Keratinocyte (primary cell): Measurements from ENCODE around the gene ZNF638. TPM values are rescaled to one million over a fixed set of nuclear protein-coding genes. Genes with fewer than 3 reads are reported as not detected.
A peak's percentile ranks its signal among the peaks of the same experiment; 100 is the strongest.

Experiments used
- DNase-seq: peaks from one replicate; pipeline ENCODE4 v3.0.0-alpha.2; 2011; ENCODE audit warnings: low read depth, missing footprints, low spot score
- FAIRE-seq: peaks from 2 replicates; lab custom pipeline; 2011; peaks lifted over from hg19 to GRCh38; lab: Jason Lieb, UNC
- H2AFZ ChIP-seq: 2 replicates; pipeline ENCODE4 v1.6.0; 2012; ENCODE audit warnings: low read length, control low read depth, inconsistent platforms; ENCODE audit not compliant: control insufficient read depth
- H3K27ac ChIP-seq: 2 replicates; pipeline ENCODE4 v1.5.1; 2011; ENCODE audit warnings: low read length; ENCODE audit not compliant: control insufficient read depth, insufficient read depth
- H3K27me3 ChIP-seq: 3 replicates; pipeline ENCODE4 v1.6.0; 2011; ENCODE audit warnings: low read length; ENCODE audit not compliant: control insufficient read depth, insufficient read depth; ENCODE audit errors: extremely low read depth
- H3K36me3 ChIP-seq, 2 experiments: 2 replicates in 1 of 2; 3 replicates in 1 of 2; pipeline ENCODE4 v1.5.1; 2011; ENCODE audit warnings: low read length in 2 of 2, mild to moderate bottlenecking in 1 of 2; ENCODE audit not compliant: control insufficient read depth in 2 of 2, insufficient read depth in 2 of 2; ENCODE audit errors: extremely low read depth in 1 of 2
- H3K4me1 ChIP-seq: 3 replicates; pipeline ENCODE4 v1.5.1; 2011; ENCODE audit warnings: low read length; ENCODE audit not compliant: control insufficient read depth, insufficient read depth; ENCODE audit errors: extremely low read depth
- H3K4me2 ChIP-seq: 3 replicates; pipeline ENCODE4 v1.6.0; 2011; ENCODE audit warnings: low read depth, low read length; ENCODE audit not compliant: control insufficient read depth, insufficient read depth; ENCODE audit errors: extremely low read depth
- H3K4me3 ChIP-seq, 3 experiments: fragments of 200-600 bp in 1 of 3; sonication (generic) in 1 of 3; 2 replicates in 2 of 3; 3 replicates in 1 of 3; pipeline ENCODE4 v1.5.1; 2011 to 2016; ENCODE audit warnings: low read length in 3 of 3, mild to moderate bottlenecking in 3 of 3, control low read depth in 2 of 3, inconsistent platforms in 1 of 3, low read depth in 1 of 3, mixed read lengths in 1 of 3, mixed run types in 1 of 3, moderate library complexity in 1 of 3; ENCODE audit not compliant: control insufficient read depth in 2 of 3, insufficient read depth in 2 of 3; ENCODE audit errors: extremely low read depth in 1 of 3
- H3K79me2 ChIP-seq: 2 replicates; pipeline ENCODE4 v1.6.0; 2012; ENCODE audit warnings: low read length; ENCODE audit not compliant: control insufficient read depth, insufficient read depth
- H3K9ac ChIP-seq: 3 replicates; pipeline ENCODE4 v1.6.0; 2011; ENCODE audit warnings: low read length; ENCODE audit not compliant: control insufficient read depth, insufficient read depth; ENCODE audit errors: extremely low read depth
- H3K9me1 ChIP-seq: 3 replicates; pipeline ENCODE4 v1.6.0; 2011; ENCODE audit warnings: low read length; ENCODE audit not compliant: control insufficient read depth, insufficient read depth; ENCODE audit errors: extremely low read depth
- H3K9me3 ChIP-seq: 2 replicates; pipeline ENCODE4 v1.5.1; 2012; ENCODE audit warnings: low read depth, low read length; ENCODE audit not compliant: control insufficient read depth
- H4K20me1 ChIP-seq: 3 replicates; pipeline ENCODE4 v1.6.0; 2011; ENCODE audit warnings: low read length; ENCODE audit not compliant: control insufficient read depth, insufficient read depth; ENCODE audit errors: extremely low read depth
- EZH2 ChIP-seq: IDR thresholded peaks from one replicate; pipeline ENCODE4 v1.6.1; 2012; ENCODE audit warnings: inconsistent platforms, mild to moderate bottlenecking, low read length, moderate library complexity
- dilution Hi-C: fragments of 300-500 bp; cut with MboI; formaldehyde crosslinking; loops from one replicate; pipeline ENCODE4 v1.7.0; 2020; ENCODE audit warnings: low sequenced_read_pairs; ENCODE audit not compliant: extremely low pct_ligation_motif_present
- polyA plus RNA-seq, 5 experiments: library from polyadenylated mRNA; depleted of rRNA in 3 of 5; stranded (reverse) in 3 of 5; stranded (forward) in 1 of 5; unstranded in 1 of 5; fragments of >200 nt; gene quantifications; 1 replicate in 1 of 5; 2 replicates in 3 of 5; 3 replicates in 1 of 5; pipeline versions ENCODE4 v1.2.1 to v1.2.3, GENCODE V29; 2011 to 2012; ENCODE audit warnings: missing spikeins in 2 of 5, low read depth in 1 of 5, low replicate concordance in 1 of 5
- TF ChIP-seq, protein P1 (sequence below), 3 experiments: IDR thresholded peaks in 1 of 3; conservative IDR thresholded peaks in 1 of 3; optimal IDR thresholded peaks in 1 of 3; 2 replicates in 2 of 3; 3 replicates in 1 of 3; pipeline versions ENCODE3 to v1.5.1; 2011; ENCODE audit warnings: low read length in 3 of 3, mild to moderate bottlenecking in 3 of 3, moderate library complexity in 2 of 3, control low read depth in 1 of 3, inconsistent platforms in 1 of 3; ENCODE audit not compliant: insufficient read depth in 2 of 3; ENCODE audit errors: extremely low read depth in 1 of 3

ZNF638 gene
- polyA plus RNA-seq, 1 donor (not counting 4 experiments of a cell fraction or from before 2014, with no cell fraction given) = 66.5 TPM

DNA sequence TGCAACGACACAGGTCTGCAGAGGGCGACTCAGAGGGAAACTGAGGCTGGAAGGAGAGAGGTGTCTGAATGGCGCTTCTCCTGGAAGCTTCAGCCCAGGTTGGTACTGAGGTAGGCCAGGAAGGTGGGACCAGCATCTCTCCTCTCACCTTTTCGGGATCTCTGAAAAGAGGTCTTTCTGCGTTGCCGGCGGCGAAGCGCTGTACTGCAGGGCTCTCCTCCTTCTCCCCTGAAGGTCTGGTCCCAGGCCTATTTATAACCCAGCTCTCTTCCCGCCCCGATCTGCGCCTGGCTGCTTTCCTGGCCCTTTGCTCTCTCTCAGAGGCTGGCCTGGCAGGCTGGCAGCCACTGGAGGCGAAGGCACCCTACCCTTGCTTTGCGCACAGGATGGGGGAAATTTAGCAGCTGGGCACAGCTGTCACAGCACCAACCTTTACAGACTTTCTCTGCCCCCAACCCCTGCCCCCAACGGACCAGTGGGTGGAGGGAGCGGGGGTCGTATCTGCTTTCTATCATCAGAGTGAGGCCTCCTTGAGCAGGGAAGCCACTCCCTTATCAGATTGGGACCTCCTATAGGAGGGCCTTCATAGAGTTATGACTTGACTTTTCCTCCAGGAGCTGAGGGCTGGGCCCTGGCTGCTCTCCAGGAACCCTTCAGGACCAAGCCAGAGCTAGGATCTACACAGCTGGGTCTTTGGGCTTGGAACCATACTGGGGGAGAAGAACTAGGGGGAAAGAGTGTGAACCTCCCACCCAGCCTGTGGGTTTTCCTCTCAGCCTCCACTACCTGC, 122.8 kb downstream of the ZNF638 start:
- TF ChIP-seq EZH2 = no peak
- TF ChIP-seq, protein P1, sequence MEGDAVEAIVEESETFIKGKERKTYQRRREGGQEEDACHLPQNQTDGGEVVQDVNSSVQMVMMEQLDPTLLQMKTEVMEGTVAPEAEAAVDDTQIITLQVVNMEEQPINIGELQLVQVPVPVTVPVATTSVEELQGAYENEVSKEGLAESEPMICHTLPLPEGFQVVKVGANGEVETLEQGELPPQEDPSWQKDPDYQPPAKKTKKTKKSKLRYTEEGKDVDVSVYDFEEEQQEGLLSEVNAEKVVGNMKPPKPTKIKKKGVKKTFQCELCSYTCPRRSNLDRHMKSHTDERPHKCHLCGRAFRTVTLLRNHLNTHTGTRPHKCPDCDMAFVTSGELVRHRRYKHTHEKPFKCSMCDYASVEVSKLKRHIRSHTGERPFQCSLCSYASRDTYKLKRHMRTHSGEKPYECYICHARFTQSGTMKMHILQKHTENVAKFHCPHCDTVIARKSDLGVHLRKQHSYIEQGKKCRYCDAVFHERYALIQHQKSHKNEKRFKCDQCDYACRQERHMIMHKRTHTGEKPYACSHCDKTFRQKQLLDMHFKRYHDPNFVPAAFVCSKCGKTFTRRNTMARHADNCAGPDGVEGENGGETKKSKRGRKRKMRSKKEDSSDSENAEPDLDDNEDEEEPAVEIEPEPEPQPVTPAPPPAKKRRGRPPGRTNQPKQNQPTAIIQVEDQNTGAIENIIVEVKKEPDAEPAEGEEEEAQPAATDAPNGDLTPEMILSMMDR (optimal IDR thresholded peaks at IDR 0.05 in 1 of 3, IDR thresholded peaks at IDR 0.05 in 1 of 3, conservative IDR thresholded peaks at IDR 0.05 in 1 of 3; ENCODE audit: extremely low read depth in 1 of 3, insufficient read depth in 2 of 3, low read length in 3 of 3) = no peak
- Histone ChIP-seq H4K20me1 (no peaks in the 10 kb centered on the region), H3K4me3 (peak overlapping the region; percentile 48 to 72 (median 49)), H3K27me3 (no peaks in the 10 kb centered on the region), H3K4me2 (peak overlapping the region; percentile 88), H2AFZ (peak overlapping the region; percentile 74), H3K9ac (peak overlapping the region; percentile 71), H3K79me2 (no peaks in the 10 kb centered on the region), H3K9me3 (no peaks in the 10 kb centered on the region), H3K9me1 (no peaks in the 10 kb centered on the region), H3K27ac (no peak overlapping the region), H3K4me1 (peaks cover 45% of the 10 kb centered on the region), H3K36me3 (no peaks in the 10 kb centered on the region)
- FAIRE-seq (no peak), DNase-seq (no peak)
- dilution Hi-C loops = no loop called here

DNA sequence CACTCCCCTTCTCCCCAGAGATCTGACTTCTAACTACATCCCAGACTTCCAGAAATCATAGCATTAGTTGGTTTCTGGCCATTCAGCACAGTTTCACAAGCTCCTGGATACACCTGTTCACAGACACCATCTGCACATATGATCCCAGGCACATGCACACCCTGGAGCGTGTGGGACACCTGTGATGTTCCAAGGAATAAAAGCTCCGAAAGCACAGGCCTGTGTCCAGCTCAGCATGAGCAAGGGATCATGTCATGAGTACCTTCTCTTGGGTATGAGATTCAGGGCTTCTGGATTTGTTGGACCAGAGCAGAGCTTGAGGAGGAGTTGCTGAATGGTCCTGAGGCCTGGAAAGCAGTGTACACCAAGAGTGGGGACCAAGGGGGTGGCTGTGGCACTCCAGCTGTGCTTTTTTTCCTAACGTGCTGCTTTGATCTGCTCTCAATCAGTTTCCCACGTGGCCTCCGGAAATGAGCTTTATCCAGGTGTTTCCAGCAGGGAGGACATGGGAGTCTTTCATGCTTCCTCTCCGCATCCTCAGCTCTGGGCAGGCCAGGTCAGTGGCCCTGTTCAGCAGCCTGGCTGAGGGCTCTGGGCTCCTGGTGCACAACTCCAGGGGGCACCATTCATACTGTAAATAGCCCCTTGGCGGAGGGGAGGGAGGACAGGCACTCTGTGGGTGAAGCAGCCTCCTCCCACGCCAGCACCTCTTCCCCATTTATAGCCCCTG, 123.6 kb downstream of the ZNF638 start:
- Histone ChIP-seq H3K9ac (no peak overlapping the region), H2AFZ (no peak overlapping the region), H3K36me3 (no peaks in the 10 kb centered on the region), H3K4me2 (no peak overlapping the region), H3K9me1 (no peaks in the 10 kb centered on the region), H4K20me1 (no peaks in the 10 kb centered on the region), H3K4me1 (peaks cover 45% of the 10 kb centered on the region), H3K27ac (no peak overlapping the region), H3K4me3 (no peak overlapping the region), H3K27me3 (no peaks in the 10 kb centered on the region), H3K9me3 (no peaks in the 10 kb centered on the region), H3K79me2 (no peaks in the 10 kb centered on the region)
- DNase-seq (no peak), FAIRE-seq (no peak)
- TF ChIP-seq, protein P1 (optimal IDR thresholded peaks at IDR 0.05 in 1 of 3, IDR thresholded peaks at IDR 0.05 in 1 of 3, conservative IDR thresholded peaks at IDR 0.05 in 1 of 3; ENCODE audit: extremely low read depth in 1 of 3, insufficient read depth in 2 of 3, low read length in 3 of 3) = no peak
- TF ChIP-seq EZH2 = no peak
- dilution Hi-C loops = no loop called here
